Motor neuron (in vitro differentiated cells): ENCODE results near the gene TMEM50B. TPM values are rescaled to one million over a fixed set of nuclear protein-coding genes. Genes with fewer than 3 reads are reported as not detected.

ENCODE experiments used
- ATAC-seq, 8 experiments: fragments of 200-7000 bp; cut with Tn5 transposase; replicated peaks in 6 of 8; 2 replicates each; pipeline ENCODE4 v1.8.0; 2021; ENCODE audit warnings: mild to moderate bottlenecking in 8 of 8, moderate library complexity in 8 of 8
- H3K27ac ChIP-seq, 2 donors: fragments of 250-450 bp; sonication (Bioruptor Pico); 2 replicates each; pipeline ENCODE4 v1.9.0; 2021; ENCODE audit warnings: antibody characterized with exemption in 2 of 2, mild to moderate bottlenecking in 2 of 2, moderate library complexity in 1 of 2
- H3K4me1 ChIP-seq, 2 donors: fragments of 250-450 bp; sonication (Bioruptor Pico); replicated peaks in 1 of 2; 2 replicates each; pipeline ENCODE4 v1.6.1; 2021; ENCODE audit warnings: antibody characterized with exemption in 2 of 2, mild to moderate bottlenecking in 2 of 2, moderate library complexity in 1 of 2
- H3K4me3 ChIP-seq, 5 donors: fragments of 250-450 bp; sonication (Bioruptor Pico); 2 replicates each; pipeline ENCODE4 v1.9.0; 2021; ENCODE audit warnings: antibody characterized with exemption in 5 of 5, mild to moderate bottlenecking in 5 of 5, moderate library complexity in 4 of 5
- WGBS, 10 experiments: fragments of 450-650 bp; shearing (Covaris generic); methylation state at CpG; one replicate each; pipeline ENCODE4 v1.0.0; 2022; 5-methylcytosine and 5-hydroxymethylcytosine counted together
- in situ Hi-C, 9 experiments: fragments of 400-800 bp; cut with MboI; loops; one replicate each; pipeline ENCODE4 v1.15.0; 2021; ENCODE audit warnings: low sequenced_read_pairs in 9 of 9, low pct_unique_long_range_greater_than_20kb in 2 of 9; ENCODE audit not compliant: unreplicated experiment in 9 of 9
- total RNA-seq, 8 experiments: library from RNA; unstranded; fragments of 300-600 nt; gene quantifications; 2 replicates each; pipeline versions ENCODE4 v1.2.3 to v1.2.4, GENCODE V29; 2022

TMEM50B gene
- total RNA-seq, 8 experiments from 2014 or later: 18.5 to 57.6 (median 31.8) TPM

GRCh38 chr21:33434770-33435360, 44.9 kb downstream of the TMEM50B start:
- Histone ChIP-seq H3K4me3 (no peak overlapping the region), H3K4me1 (peaks cover 4 to 7% of the 10 kb centered on the region in 2 donors), H3K27ac (peak overlapping the region; percentile 10 to 21)
- ATAC-seq: peak; percentile 37 to 97 (median 93)
- WGBS, 10 experiments: 48 to 100% (median 80%) methylated on average over 1 to 4 of the region's 5 CpGs
- in situ Hi-C loops: loop anchor here in 3 of 9 experiments (25.0 kb wide), 2 partner anchors 448 to 598 kb away; no protein-coding TSS in a partner anchor

GRCh38 chr21:33433425-33434114, 46.2 kb downstream of the TMEM50B start:
- ATAC-seq: no peak
- 69 to 96% (median 88%) methylated on average over 1 to 7 of the region's 8 CpGs; no CpG with 5 or more reads in 2 of the 10 experiments for WGBS, 10 experiments
- in situ Hi-C loops: loop anchor here in 3 of 9 experiments (25.0 kb wide), 2 partner anchors 446 to 596 kb away; no protein-coding TSS in a partner anchor
- Histone ChIP-seq H3K4me1 (peaks cover 4 to 7% of the 10 kb centered on the region in 2 donors), H3K4me3 (no peak overlapping the region), H3K27ac (no peak overlapping the region)

- Histone ChIP-seq H3K4me3 (no peak overlapping the region), H3K27ac (no peak overlapping the region), H3K4me1 (peaks cover 4 to 7% of the 10 kb centered on the region in 2 donors)
- no peak for ATAC-seq
- WGBS, 10 experiments: 92 to 100% (median 97%) methylated on average over 2 to 7 of the region's 8 CpGs; no CpG with 5 or more reads in 7 of the 10 experiments
- in situ Hi-C loops: loop anchor here in 3 of 9 experiments (25.0 kb wide), 2 partner anchors 446 to 596 kb away; no protein-coding TSS in a partner anchor
These were observed 46.8 kb downstream of the TMEM50B start for GRCh38 chr21:33433001-33433400.

- H3K27ac ChIP-seq: no peak overlapping the region
- no peak for ATAC-seq
- peaks cover 4 to 7% of the 10 kb centered on the region in 2 donors for H3K4me1 ChIP-seq
- in situ Hi-C loops: loop anchor here in 3 of 9 experiments (25.0 kb wide), 2 partner anchors 445 to 595 kb away; no protein-coding TSS in a partner anchor
- no peak overlapping the region for H3K4me3 ChIP-seq
- WGBS, 10 experiments: 77 to 100% (median 90%) methylated on average over 1 to 6 of the region's 6 CpGs; no CpG with 5 or more reads in 1 of the 10 experiments
These were observed 47.3 kb downstream of the TMEM50B start for GRCh38 chr21:33432496-33432895.

- no peak overlapping the region for H3K4me3 ChIP-seq
- in situ Hi-C loops: loop anchor here in 3 of 9 experiments (25.0 kb wide), 2 partner anchors 444 to 594 kb away; no protein-coding TSS in a partner anchor
- peaks cover 4 to 7% of the 10 kb centered on the region in 2 donors for H3K4me1 ChIP-seq
- no peak for ATAC-seq
- WGBS, 10 experiments: 80 to 100% (median 100%) methylated on average over 1 to 3 of the region's 3 CpGs
- H3K27ac ChIP-seq: no peak overlapping the region
These were observed 48.9 kb downstream of the TMEM50B start for GRCh38 chr21:33430858-33431257.

GRCh38 chr21:33428669-33429068, 51.1 kb downstream of the TMEM50B start:
- Histone ChIP-seq H3K4me3 (no peak overlapping the region), H3K27ac (no peak overlapping the region), H3K4me1 (no peaks in the 10 kb centered on the region)
- ATAC-seq: peak in 3 of 8 experiments; percentile 42 to 74 (median 57)
- in situ Hi-C loops: loop anchor here in 3 of 9 experiments (25.0 kb wide), 2 partner anchors 441 to 591 kb away; no protein-coding TSS in a partner anchor
- whole genome bisulfite sequencing, 10 experiments: 60 to 100% (median 97%) methylated on average over 1 to 8 of the region's 8 CpGs; no CpG with 5 or more reads in 5 of the 10 experiments

- Histone ChIP-seq H3K4me1 (no peaks in the 10 kb centered on the region), H3K4me3 (no peak overlapping the region), H3K27ac (no peak overlapping the region)
- in situ Hi-C loops: loop anchor here in 3 of 9 experiments (25.0 kb wide), 2 partner anchors 440 to 590 kb away; no protein-coding TSS in a partner anchor
- ATAC-seq: no peak
- WGBS, 10 experiments: 79 to 93% (median 84%) methylated on average over 1 to 6 of the region's 7 CpGs; no CpG with 5 or more reads in 4 of the 10 experiments
These were observed 52.7 kb downstream of the TMEM50B start for GRCh38 chr21:33427051-33427450.

GRCh38 chr21:33425825-33426224, 53.9 kb downstream of the TMEM50B start:
- in situ Hi-C loops: loop anchor here in 3 of 9 experiments (25.0 kb wide), 2 partner anchors 439 to 589 kb away; no protein-coding TSS in a partner anchor
- no peak for ATAC-seq
- no peak overlapping the region for H3K27ac ChIP-seq
- no peaks in the 10 kb centered on the region for H3K4me1 ChIP-seq
- no peak overlapping the region for H3K4me3 ChIP-seq
- 78 to 100% (median 100%) methylated on average over 1 to 3 of the region's 3 CpGs; no CpG with 5 or more reads in 5 of the 10 experiments for WGBS, 10 experiments

GRCh38 chr21:33424214-33424613, 55.6 kb downstream of the TMEM50B start:
- no peak for ATAC-seq
- H3K4me3 ChIP-seq: no peak overlapping the region
- H3K27ac ChIP-seq: no peak overlapping the region
- no peaks in the 10 kb centered on the region for H3K4me1 ChIP-seq
- in situ Hi-C loops: no loop called here
- 89 to 100% (median 98%) methylated on average over 3 to 9 of the region's 9 CpGs; no CpG with 5 or more reads in 3 of the 10 experiments for WGBS, 10 experiments

- Histone ChIP-seq H3K4me1 (no peaks in the 10 kb centered on the region), H3K27ac (no peak overlapping the region), H3K4me3 (no peak overlapping the region)
- WGBS, 10 experiments: 83 to 100% (median 95%) methylated on average over 1 to 5 of the region's 5 CpGs; no CpG with 5 or more reads in 5 of the 10 experiments
- ATAC-seq: no peak
- in situ Hi-C loops: no loop called here
These were observed 57.9 kb downstream of the TMEM50B start for GRCh38 chr21:33421713-33422393.

GRCh38 chr21:33419538-33420123, 60.1 kb downstream of the TMEM50B start:
- peak in 3 of 8 experiments; percentile 25 to 91 (median 68) for ATAC-seq
- 40 to 100% (median 94%) methylated on average over 2 to 6 of the region's 12 CpGs; no CpG with 5 or more reads in 2 of the 10 experiments for WGBS, 10 experiments

GRCh38 chr21:33418691-33419090, 61.1 kb downstream of the TMEM50B start:
- in situ Hi-C loops: no loop called here
- no peak overlapping the region for H3K27ac ChIP-seq
- H3K4me1 ChIP-seq: no peaks in the 10 kb centered on the region
- 14 to 100% (median 92%) methylated on average over 1 to 2 of the region's 2 CpGs; no CpG with 5 or more reads in 1 of the 10 experiments for WGBS, 10 experiments
- no peak overlapping the region for H3K4me3 ChIP-seq
- ATAC-seq: peak in 1 of 8 experiments; percentile 34

More at GRCh38 chr21:33419538-33420123, 60.1 kb downstream of the TMEM50B start:
- Histone ChIP-seq H3K4me1 (no peaks in the 10 kb centered on the region), H3K4me3 (no peak overlapping the region), H3K27ac (no peak overlapping the region)
- in situ Hi-C loops: no loop called here
